NCI-H446 (cell line): ENCODE measurements around the gene EPHA1.
A peak's percentile ranks its signal among the peaks of the same experiment; 100 is the strongest.
"Not testable (repeated sequence)": the region's sequence is repeated elsewhere in the genome, so short reads cannot be mapped to it uniquely, and the experiment has no call there.

ENCODE experiments used
- DNase-seq, 2 experiments: peaks; one replicate each; lab custom pipeline; 2025; lab: John Stamatoyannopoulos, UW

The EPHA1 gene

GRCh38 chr7:143402233-143402632 is 6.4 kb downstream of the EPHA1 start:
- not testable (repeated sequence) for DNase-seq

GRCh38 chr7:143401265-143401664 is 7.4 kb downstream of the EPHA1 start:
- no peak for DNase-seq

DNA sequence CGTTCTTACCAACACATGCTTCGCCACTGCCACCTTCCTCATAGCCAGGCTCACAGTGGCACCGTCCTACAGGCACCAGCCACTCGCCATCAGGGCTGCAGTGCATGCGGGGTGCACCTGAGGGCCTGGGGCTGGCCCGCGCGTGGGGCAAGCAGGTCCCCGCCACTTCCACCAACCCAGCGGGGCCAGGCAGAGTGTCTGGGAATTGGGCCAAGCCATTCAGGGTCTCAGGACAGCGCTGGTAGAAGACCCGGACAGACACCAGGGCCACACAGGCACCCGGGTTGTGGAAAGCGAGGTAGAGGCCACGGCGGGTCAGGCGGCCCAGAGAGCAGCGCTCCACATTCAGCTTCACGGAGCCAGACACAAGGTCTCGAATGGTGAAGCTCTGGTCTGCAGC is 9.0 kb downstream of the EPHA1 start:
- no peak for DNase-seq

GRCh38 chr7:143399151-143399550 is 9.5 kb downstream of the EPHA1 start:
- DNase-seq, result no peak

GRCh38 chr7:143398616-143399015 is 10.0 kb downstream of the EPHA1 start:
- no peak for DNase-seq

- no peak for DNase-seq
Measured at GRCh38 chr7:143397710-143398530, 10.7 kb downstream of the EPHA1 start.

- DNase-seq, result no peak
Measured at GRCh38 chr7:143396625-143397556, 11.8 kb downstream of the EPHA1 start.

DNA sequence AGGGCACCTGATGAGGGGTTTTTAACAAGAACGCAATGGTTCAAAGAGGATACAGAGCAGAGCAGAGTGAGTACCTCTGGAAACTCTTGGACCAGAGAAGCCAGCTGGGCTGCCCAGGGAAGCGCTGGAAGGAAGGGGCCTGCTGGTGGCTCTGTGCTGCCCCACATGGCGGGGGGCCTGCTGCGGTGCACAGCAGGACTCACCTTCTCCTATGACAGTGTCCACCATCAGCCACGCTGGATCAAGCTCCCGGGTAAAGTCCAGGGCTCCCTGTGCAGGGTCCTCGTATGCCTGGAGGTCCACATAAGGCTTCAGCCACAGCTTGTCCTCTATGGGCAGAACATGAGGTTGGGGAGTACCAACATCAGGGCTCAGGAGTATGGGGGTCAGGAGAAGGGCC is 12.5 kb downstream of the EPHA1 start:
- no peak for DNase-seq

GRCh38 chr7:143395187-143396149 is 13.2 kb downstream of the EPHA1 start:
- DNase-seq, result no peak

GRCh38 chr7:143394777-143395176 is 13.9 kb downstream of the EPHA1 start:
- DNase-seq, result no peak

- DNase-seq, result no peak
Measured at GRCh38 chr7:143394068-143394467, 14.6 kb downstream of the EPHA1 start.

DNA sequence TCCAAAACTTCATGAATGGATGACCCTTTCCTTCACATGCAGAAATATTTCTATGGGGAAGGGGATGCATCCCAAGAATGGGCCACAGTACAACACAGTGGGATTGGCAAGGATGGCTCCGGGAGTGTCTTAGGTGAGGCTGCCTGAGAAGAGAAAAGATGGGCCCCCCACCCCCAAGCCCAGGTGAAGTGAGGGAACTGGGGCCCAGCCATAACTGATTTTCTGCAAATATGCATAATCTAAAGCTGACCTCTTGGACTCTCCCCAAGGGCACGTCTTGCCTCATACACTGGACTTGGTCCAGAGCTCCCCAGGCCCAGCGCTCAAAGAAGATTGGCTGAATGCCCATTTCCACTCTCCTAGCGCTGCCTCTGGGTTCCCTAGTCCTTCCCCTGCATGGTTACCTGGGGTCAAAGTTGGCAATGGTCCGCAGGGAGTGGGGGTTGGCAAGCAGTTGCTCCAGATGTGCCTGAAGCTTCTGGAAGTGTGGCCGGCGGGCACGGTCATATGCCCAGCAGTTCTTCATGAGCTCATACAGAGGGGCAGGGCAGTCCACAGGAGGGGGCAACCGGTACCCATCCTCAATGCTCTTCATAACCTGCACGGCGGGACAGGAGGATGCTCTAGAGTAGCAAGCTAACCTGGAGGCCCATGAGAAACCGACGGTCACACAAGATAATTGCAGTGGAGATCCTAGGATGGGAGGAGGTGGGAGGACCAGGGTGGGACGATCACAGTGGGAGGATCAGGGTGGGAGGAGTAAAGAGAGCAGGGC is 15.2 kb downstream of the EPHA1 start:
- peak in 1 of 2 experiments; percentile 5 for DNase-seq

- DNase-seq, result no peak
Measured at GRCh38 chr7:143392875-143393266, 15.8 kb downstream of the EPHA1 start.

DNA sequence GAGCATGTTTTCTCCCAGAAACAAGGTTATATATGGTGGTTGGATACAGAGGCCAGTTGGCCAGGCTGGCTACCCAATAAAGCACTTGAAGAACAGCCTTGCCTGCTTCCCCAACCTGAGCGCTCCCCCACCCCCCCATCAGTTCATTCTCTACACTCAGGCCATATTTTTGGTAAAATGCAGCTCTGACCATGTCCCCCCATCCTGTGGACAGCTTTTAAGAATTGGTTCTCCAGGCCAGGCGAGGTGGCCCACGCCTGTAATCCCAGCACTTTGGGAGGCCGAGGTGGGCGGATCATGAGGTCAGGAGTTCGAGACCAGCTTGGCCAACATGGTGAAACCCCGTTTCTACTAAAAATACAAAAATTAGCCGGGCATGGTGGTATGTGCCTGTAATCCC is 16.2 kb downstream of the EPHA1 start:
- not testable (repeated sequence) for DNase-seq

- DNase-seq, result no peak
Measured at GRCh38 chr7:143391462-143392404, 16.9 kb downstream of the EPHA1 start.

GRCh38 chr7:143390773-143391317 is 17.8 kb downstream of the EPHA1 start:
- no peak for DNase-seq

DNA sequence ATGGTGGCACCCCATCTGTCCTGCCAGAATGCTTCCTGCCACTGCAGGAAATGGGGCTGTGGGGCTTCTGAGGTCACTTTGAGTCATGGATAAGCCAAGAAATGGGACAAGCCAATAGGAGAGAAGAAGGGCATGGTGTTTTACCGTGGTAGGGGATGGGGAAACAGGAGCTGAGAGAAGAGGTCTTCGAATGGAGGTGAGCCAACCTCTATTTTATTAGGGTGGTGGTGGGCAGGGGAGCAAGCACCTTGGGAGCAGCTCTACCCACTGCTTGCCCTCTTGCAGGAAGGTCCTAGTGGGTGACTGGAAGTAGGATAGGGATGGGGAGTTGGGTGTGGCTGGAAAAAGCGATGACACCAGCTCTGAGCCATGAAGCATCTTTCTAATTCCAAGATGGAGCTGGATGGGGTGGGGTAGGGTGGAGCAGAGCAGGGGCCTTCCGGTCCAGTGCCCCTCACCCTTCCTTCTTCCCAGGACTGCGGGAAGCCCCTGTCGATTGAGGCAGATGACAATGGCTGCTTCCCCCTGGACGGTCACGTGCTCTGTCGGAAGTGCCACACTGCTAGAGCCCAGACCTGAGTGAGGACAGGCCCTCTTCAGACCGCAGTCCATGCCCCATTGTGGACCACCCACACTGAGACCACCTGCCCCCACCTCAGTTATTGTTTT is 18.4 kb downstream of the EPHA1 start:
- DNase-seq, result no peak

GRCh38 chr7:143389316-143390103 is 19.1 kb downstream of the EPHA1 start:
- no peak for DNase-seq
